T-helper 2 cell treated with Interferon-gamma antibody and Interleukin-4, amounts not matched to agents 5 μg/mL and 100 μg/mL, for 36 hours (primary cell): Measurements from ENCODE around the gene GALK2.
"Not testable (repeated sequence)": the region's sequence is repeated elsewhere in the genome, so short reads cannot be mapped to it uniquely, and the experiment has no call there.

Experiments
- DNase-seq: peaks from one replicate; pipeline ENCODE4 v3.0.0; 2021; ENCODE audit warnings: low spot score
- H3K27ac Mint-ChIP-seq: one replicate; pipeline ENCODE4 v1.8.0; 2021; ENCODE audit warnings: mild to moderate bottlenecking, mixed read lengths
- H3K27me3 Mint-ChIP-seq: one replicate; pipeline ENCODE4 v1.8.0; 2021; ENCODE audit warnings: low read depth, mixed read lengths
- H3K36me3 Mint-ChIP-seq: one replicate; pipeline ENCODE4 v1.8.0; 2021; ENCODE audit warnings: low read depth, mixed read lengths
- H3K4me1 Mint-ChIP-seq: one replicate; pipeline ENCODE4 v1.8.0; 2021; ENCODE audit warnings: low read depth, mixed read lengths
- H3K4me3 Mint-ChIP-seq: one replicate; pipeline ENCODE4 v1.8.0; 2022; ENCODE audit warnings: mild to moderate bottlenecking, moderate library complexity, mixed read lengths
- H3K9me3 Mint-ChIP-seq: one replicate; pipeline ENCODE4 v1.8.0; 2021; ENCODE audit warnings: mixed read lengths

The GALK2 gene

GRCh38 chr15:49151831-49152230 lies 18.2 kb upstream of the GALK2 start:
- Mint-ChIP-seq H3K27ac (no peak overlapping the region), H3K9me3 (no peaks in the 10 kb centered on the region), H3K4me3 (no peak overlapping the region), H3K36me3 (peaks cover 11% of the 10 kb centered on the region), H3K27me3 (no peaks in the 10 kb centered on the region), H3K4me1 (peaks cover 40% of the 10 kb centered on the region)
- no peak for DNase-seq

GRCh38 chr15:49152552-49153312 lies 17.3 kb upstream of the GALK2 start:
- H3K27ac Mint-ChIP-seq: no peak overlapping the region
- peaks cover 11% of the 10 kb centered on the region for H3K36me3 Mint-ChIP-seq

GRCh38 chr15:49154359-49154758 lies 15.7 kb upstream of the GALK2 start:
- no peak for DNase-seq
- no peaks in the 10 kb centered on the region for H3K27me3 Mint-ChIP-seq
- no peaks in the 10 kb centered on the region for H3K9me3 Mint-ChIP-seq
- H3K4me3 Mint-ChIP-seq: peak overlapping the region; percentile 98
- H3K27ac Mint-ChIP-seq: peak overlapping the region; percentile 98
- H3K4me1 Mint-ChIP-seq: peaks cover 40% of the 10 kb centered on the region
- peaks cover 10% of the 10 kb centered on the region for H3K36me3 Mint-ChIP-seq

More at GRCh38 chr15:49152552-49153312, 17.3 kb upstream of the GALK2 start:
- Mint-ChIP-seq H3K4me1 (peaks cover 44% of the 10 kb centered on the region), H3K4me3 (peak overlapping the region; percentile 41), H3K27me3 (no peaks in the 10 kb centered on the region), H3K9me3 (no peaks in the 10 kb centered on the region)
- no peak for DNase-seq

GRCh38 chr15:49154799-49155109 lies 15.3 kb upstream of the GALK2 start:
- Mint-ChIP-seq H3K36me3 (peaks cover 10% of the 10 kb centered on the region), H3K9me3 (no peaks in the 10 kb centered on the region), H3K4me3 (peak overlapping the region; percentile 98), H3K4me1 (peaks cover 40% of the 10 kb centered on the region), H3K27me3 (no peaks in the 10 kb centered on the region), H3K27ac (peak overlapping the region; percentile 98)
- no peak for DNase-seq

- peaks cover 9% of the 10 kb centered on the region for H3K36me3 Mint-ChIP-seq
- peaks cover 39% of the 10 kb centered on the region for H3K4me1 Mint-ChIP-seq
- H3K27me3 Mint-ChIP-seq: no peaks in the 10 kb centered on the region
- H3K9me3 Mint-ChIP-seq: no peaks in the 10 kb centered on the region
- peak within 1 kb of the TSS; percentile 98 for H3K27ac Mint-ChIP-seq
- peak; percentile 93 for DNase-seq
- H3K4me3 Mint-ChIP-seq: peak within 1 kb of the TSS; percentile 98
Observed at GRCh38 chr15:49155110-49155833, 14.8 kb upstream of the GALK2 start, which contains the start of gene COPS2. COPS2 (minus strand) TSS chr15:49155599; CDS start chr15:49155578, 21 bp downstream.

- H3K27ac Mint-ChIP-seq: peak overlapping the region; percentile 98
- peaks cover 8% of the 10 kb centered on the region for H3K36me3 Mint-ChIP-seq
- no peaks in the 10 kb centered on the region for H3K9me3 Mint-ChIP-seq
- H3K4me1 Mint-ChIP-seq: peaks cover 37% of the 10 kb centered on the region
- peak overlapping the region; percentile 98 for H3K4me3 Mint-ChIP-seq
- H3K27me3 Mint-ChIP-seq: no peaks in the 10 kb centered on the region
- DNase-seq: no peak
Observed at GRCh38 chr15:49155834-49156627, 14.0 kb upstream of the GALK2 start.

- DNase-seq: no peak
- Mint-ChIP-seq H3K4me1 (no peaks in the 10 kb centered on the region), H3K27me3 (no peaks in the 10 kb centered on the region), H3K36me3 (peaks cover 2% of the 10 kb centered on the region), H3K4me3 (no peak overlapping the region), H3K9me3 (no peaks in the 10 kb centered on the region), H3K27ac (no peak overlapping the region)
Observed at GRCh38 chr15:49163678-49164077, 6.4 kb upstream of the GALK2 start.

GRCh38 chr15:49164865-49165264 lies 5.2 kb upstream of the GALK2 start:
- peaks cover 2% of the 10 kb centered on the region for H3K36me3 Mint-ChIP-seq
- no peaks in the 10 kb centered on the region for H3K9me3 Mint-ChIP-seq
- H3K4me3 Mint-ChIP-seq: no peak overlapping the region
- no peaks in the 10 kb centered on the region for H3K27me3 Mint-ChIP-seq
- H3K4me1 Mint-ChIP-seq: peaks cover 5% of the 10 kb centered on the region
- DNase-seq: no peak
- no peak overlapping the region for H3K27ac Mint-ChIP-seq

- H3K27me3 Mint-ChIP-seq: no peaks in the 10 kb centered on the region
- no peak overlapping the region for H3K4me3 Mint-ChIP-seq
- H3K9me3 Mint-ChIP-seq: no peaks in the 10 kb centered on the region
- H3K4me1 Mint-ChIP-seq: peaks cover 24% of the 10 kb centered on the region
- H3K36me3 Mint-ChIP-seq: no peaks in the 10 kb centered on the region
- H3K27ac Mint-ChIP-seq: no peak overlapping the region
- DNase-seq: no peak
Observed at GRCh38 chr15:49168016-49168415, 2.0 kb upstream of the GALK2 start.

GRCh38 chr15:49171790-49172189 lies 1.7 kb downstream of the GALK2 start:
- H3K4me3 Mint-ChIP-seq: peak overlapping the region; percentile 97
- no peaks in the 10 kb centered on the region for H3K27me3 Mint-ChIP-seq
- H3K27ac Mint-ChIP-seq: peak overlapping the region; percentile 52
- no peak for DNase-seq
- H3K9me3 Mint-ChIP-seq: no peaks in the 10 kb centered on the region
- peaks cover 42% of the 10 kb centered on the region for H3K4me1 Mint-ChIP-seq
- H3K36me3 Mint-ChIP-seq: peaks cover 6% of the 10 kb centered on the region

GRCh38 chr15:49174902-49175301 lies 4.9 kb downstream of the GALK2 start:
- no peak for DNase-seq
- no peak overlapping the region for H3K4me3 Mint-ChIP-seq
- no peaks in the 10 kb centered on the region for H3K9me3 Mint-ChIP-seq
- peaks cover 36% of the 10 kb centered on the region for H3K4me1 Mint-ChIP-seq
- no peak overlapping the region for H3K27ac Mint-ChIP-seq
- peaks cover 10% of the 10 kb centered on the region for H3K36me3 Mint-ChIP-seq
- H3K27me3 Mint-ChIP-seq: no peaks in the 10 kb centered on the region

- peaks cover 32% of the 10 kb centered on the region for H3K4me1 Mint-ChIP-seq
- H3K27ac Mint-ChIP-seq, H3K36me3 Mint-ChIP-seq, H3K9me3 Mint-ChIP-seq, H3K4me3 Mint-ChIP-seq, DNase-seq, H3K27me3 Mint-ChIP-seq: not testable (repeated sequence)
Observed at GRCh38 chr15:49175582-49176397, 5.7 kb downstream of the GALK2 start.

- no peak overlapping the region for H3K4me3 Mint-ChIP-seq
- H3K36me3 Mint-ChIP-seq: peaks cover 20% of the 10 kb centered on the region
- DNase-seq: no peak
- peaks cover 18% of the 10 kb centered on the region for H3K4me1 Mint-ChIP-seq
- peaks cover 4% of the 10 kb centered on the region for H3K9me3 Mint-ChIP-seq
- no peaks in the 10 kb centered on the region for H3K27me3 Mint-ChIP-seq
- H3K27ac Mint-ChIP-seq: no peak overlapping the region
Observed at GRCh38 chr15:49178497-49178896, 8.4 kb downstream of the GALK2 start.
